DOHH2 (cell line): Measurements from ENCODE around the gene KLK11.

Source experiments
- CTCF ChIP-seq: fragments of 200-600 bp; sonication (generic); IDR thresholded peaks from one replicate; pipeline ENCODE4 v1.5.1; 2014; ENCODE audit warnings: antibody characterized with exemption, mild to moderate bottlenecking, low read depth, low read length; ENCODE audit not compliant: poor library complexity, severe bottlenecking
- EZH2phosphoT487 ChIP-seq: fragments of 200-600 bp; sonication (generic); IDR thresholded peaks from 2 replicates; pipeline ENCODE4 v1.6.1; 2017; ENCODE audit warnings: borderline replicate concordance, mild to moderate bottlenecking, antibody characterized with exemption, low read length, moderate library complexity, mixed read lengths

- no peak for TF ChIP-seq CTCF
- no peak for TF ChIP-seq EZH2phosphoT487
Observed at GRCh38 chr19:51012661-51013190, 13.7 kb downstream of the KLK11 start.
